Dendritic cell treated with granulocyte-macrophage colony-stimulating factor and Interleukin-4, amounts not matched to agents 40 ng/mL and 50 ng/mL, for 4 days (primary cell): ENCODE measurements around the gene VAX1.

ENCODE experiments used
- H3K27ac Mint-ChIP-seq: one replicate; pipeline ENCODE4 v1.8.0; 2022; ENCODE audit warnings: mild to moderate bottlenecking, mixed read lengths
- H3K27me3 Mint-ChIP-seq: one replicate; pipeline ENCODE4 v1.8.0; 2022; ENCODE audit warnings: mild to moderate bottlenecking, mixed read lengths
- H3K36me3 Mint-ChIP-seq: one replicate; pipeline ENCODE4 v1.8.0; 2022; ENCODE audit warnings: low read depth, mixed read lengths
- H3K4me1 Mint-ChIP-seq: one replicate; pipeline ENCODE4 v1.8.0; 2022; ENCODE audit warnings: low read depth, mixed read lengths
- H3K4me3 Mint-ChIP-seq: one replicate; pipeline ENCODE4 v1.8.0; 2022; ENCODE audit warnings: mild to moderate bottlenecking, moderate library complexity, mixed read lengths
- H3K9me3 Mint-ChIP-seq: one replicate; pipeline ENCODE4 v1.8.0; 2022; ENCODE audit warnings: mixed read lengths
- intact Hi-C: fragments of 100-400 bp; cut with micrococcal nuclease; formaldehyde crosslinking; loops from one replicate; pipeline ENCODE4 v1.15.0; 2022

The VAX1 gene

DNA sequence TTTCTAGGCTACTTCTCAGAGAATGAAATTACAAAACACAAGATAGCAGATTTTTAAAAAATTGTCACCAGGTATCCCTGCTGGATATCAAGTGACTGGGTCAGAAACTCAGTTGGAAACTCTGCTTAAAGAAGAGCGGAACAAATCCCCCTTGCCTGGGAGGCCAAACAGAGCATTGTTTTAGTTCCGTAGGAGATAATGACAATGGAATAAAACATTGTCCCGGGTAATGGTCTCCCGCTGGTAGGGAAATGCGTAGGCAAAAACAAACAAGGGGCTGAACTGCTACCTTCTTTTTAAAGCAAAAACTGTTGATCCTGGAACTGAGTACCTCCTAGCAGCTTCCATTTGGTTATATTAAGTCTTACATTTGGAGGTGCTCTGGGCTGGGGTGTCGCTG lies 21.3 kb upstream of the VAX1 start:
- Mint-ChIP-seq H3K27me3 (peaks cover 91% of the 10 kb centered on the region), H3K27ac (no peak overlapping the region)

DNA sequence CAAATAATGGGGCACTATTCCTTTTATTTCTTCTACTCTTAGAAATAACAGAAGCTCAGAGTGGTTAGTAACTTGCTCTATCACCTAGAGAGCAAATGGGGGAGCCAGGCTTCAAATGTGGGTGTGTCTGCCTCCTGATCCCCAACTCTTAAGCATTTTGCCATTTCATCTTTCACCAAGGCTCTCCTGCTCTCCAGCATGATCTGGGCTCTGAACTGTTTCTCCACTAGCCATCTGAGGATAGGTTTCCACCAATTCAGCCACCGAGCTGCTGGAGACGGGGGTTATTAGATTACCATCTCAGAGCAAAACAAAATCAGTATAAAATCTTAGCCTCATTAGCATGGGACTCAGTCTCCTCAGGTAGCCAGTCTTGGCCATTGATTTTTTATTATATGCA lies 20.2 kb upstream of the VAX1 start:
- Mint-ChIP-seq H3K27ac (no peak overlapping the region), H3K27me3 (peaks cover 91% of the 10 kb centered on the region)
- intact Hi-C loops, result no loop called here

More for the DNA sequence above, 21.3 kb upstream of the VAX1 start:
- Mint-ChIP-seq H3K36me3 (no peaks in the 10 kb centered on the region), H3K4me3 (no peak overlapping the region), H3K9me3 (no peaks in the 10 kb centered on the region), H3K4me1 (peaks cover 15% of the 10 kb centered on the region)
- intact Hi-C loops, result no loop called here

DNA sequence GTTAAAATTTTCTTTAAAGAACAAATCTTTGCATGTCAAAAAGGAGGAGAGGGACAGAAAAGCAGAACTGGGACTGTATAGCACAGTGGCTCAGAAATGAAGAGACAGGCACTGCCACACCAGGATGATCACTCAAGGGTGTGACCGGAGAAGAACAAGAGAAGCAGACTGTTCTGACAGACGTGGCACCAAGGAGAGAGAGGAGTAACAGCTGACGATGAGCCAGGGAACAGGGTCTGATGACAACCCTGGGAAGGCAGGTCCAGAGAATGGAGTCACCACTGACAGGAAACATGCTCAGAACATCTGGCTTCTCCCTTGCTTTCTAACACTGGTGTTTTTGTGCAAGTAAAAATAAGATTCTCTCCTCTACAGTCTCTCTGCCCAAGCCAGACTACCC lies 14.6 kb upstream of the VAX1 start:
- intact Hi-C loops, result no loop called here
- Mint-ChIP-seq H3K27ac (no peak overlapping the region), H3K9me3 (no peaks in the 10 kb centered on the region), H3K27me3 (peaks cover 89% of the 10 kb centered on the region), H3K4me3 (no peak overlapping the region), H3K4me1 (no peaks in the 10 kb centered on the region), H3K36me3 (no peaks in the 10 kb centered on the region)

More for the DNA sequence above, 20.2 kb upstream of the VAX1 start:
- H3K36me3 Mint-ChIP-seq, result no peaks in the 10 kb centered on the region
- peaks cover 10% of the 10 kb centered on the region for H3K4me1 Mint-ChIP-seq
- no peak overlapping the region for H3K4me3 Mint-ChIP-seq
- H3K9me3 Mint-ChIP-seq, result no peaks in the 10 kb centered on the region

DNA sequence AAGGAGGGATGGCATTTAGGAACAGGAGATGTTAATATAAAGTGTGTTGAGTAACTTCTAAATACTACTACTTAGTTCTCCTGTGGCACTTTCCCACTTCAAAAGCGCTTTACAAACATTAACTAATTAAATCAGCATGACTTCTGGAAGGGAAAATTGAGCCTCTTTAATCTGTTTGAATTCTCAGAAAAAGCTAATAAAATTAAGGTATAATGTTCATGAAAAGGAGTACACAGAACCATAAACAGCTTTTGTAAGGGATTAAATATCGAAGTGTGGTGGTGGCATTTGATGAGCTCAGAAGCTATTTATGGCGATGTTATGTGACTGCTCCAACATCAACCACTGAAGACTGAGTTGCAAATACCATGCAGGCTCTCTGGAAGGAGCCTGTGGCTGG lies 10.2 kb upstream of the VAX1 start:
- Mint-ChIP-seq H3K4me1 (no peaks in the 10 kb centered on the region), H3K27ac (no peak overlapping the region), H3K4me3 (no peak overlapping the region), H3K27me3 (peaks cover 83% of the 10 kb centered on the region), H3K36me3 (no peaks in the 10 kb centered on the region), H3K9me3 (no peaks in the 10 kb centered on the region)
- intact Hi-C loops, result no loop called here

DNA sequence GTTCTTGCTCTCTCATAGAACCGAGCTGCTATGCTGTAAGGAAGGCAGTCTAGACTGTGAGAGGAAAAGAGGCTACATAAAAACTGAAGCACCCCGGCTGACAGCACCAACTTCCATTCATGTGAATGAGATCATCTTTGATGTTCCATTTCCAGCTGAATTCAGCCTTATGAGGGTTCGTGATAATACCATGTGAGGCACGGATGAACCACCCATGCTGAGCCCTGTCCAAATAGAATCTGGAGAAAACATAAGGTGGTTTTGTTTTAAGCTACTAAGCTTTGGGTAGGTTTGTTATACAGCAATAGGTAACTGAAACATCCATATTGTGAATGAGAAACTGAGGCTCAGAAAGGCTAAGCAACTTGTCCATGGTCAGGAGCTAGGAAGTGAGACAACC lies 6.9 kb upstream of the VAX1 start:
- intact Hi-C loops, result no loop called here
- H3K36me3 Mint-ChIP-seq, result no peaks in the 10 kb centered on the region
- no peaks in the 10 kb centered on the region for H3K9me3 Mint-ChIP-seq
- peaks cover 86% of the 10 kb centered on the region for H3K27me3 Mint-ChIP-seq
- no peak overlapping the region for H3K4me3 Mint-ChIP-seq
- H3K27ac Mint-ChIP-seq, result no peak overlapping the region
- peaks cover 5% of the 10 kb centered on the region for H3K4me1 Mint-ChIP-seq

DNA sequence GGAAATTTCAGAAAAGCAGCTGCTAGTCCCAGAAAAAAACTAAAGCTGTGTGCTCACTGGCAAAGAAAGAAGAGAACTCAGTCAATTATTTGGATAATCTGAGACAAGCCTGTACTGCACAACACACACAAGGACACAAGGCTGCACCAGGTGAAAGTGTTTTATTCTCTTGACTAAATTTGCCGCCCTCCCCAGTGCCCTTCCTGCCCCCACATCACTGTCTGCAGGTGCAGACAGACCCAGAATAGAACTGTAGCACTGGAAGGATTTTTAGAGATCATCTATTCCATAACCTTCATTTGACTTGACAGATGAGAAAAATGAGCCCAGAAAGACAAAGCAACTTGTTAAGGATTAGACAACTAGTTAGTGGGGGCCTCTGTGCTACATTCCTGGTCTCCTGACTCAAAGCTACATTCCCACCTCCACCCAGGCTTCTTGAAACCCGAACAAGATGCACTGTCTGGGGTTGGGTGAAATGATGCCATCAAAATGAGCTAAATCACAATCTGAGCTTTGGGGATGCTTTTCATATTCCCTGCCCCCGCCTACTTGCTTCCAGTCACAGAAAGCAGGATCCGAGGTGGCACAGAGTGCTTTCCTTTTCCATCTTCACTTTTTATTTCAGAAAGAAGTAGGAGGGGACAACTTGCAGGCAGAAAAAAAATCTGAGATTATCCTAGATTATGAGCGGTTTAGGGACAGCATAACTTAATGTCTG lies 5.2 kb upstream of the VAX1 start:
- H3K27ac Mint-ChIP-seq, result no peak overlapping the region
- H3K9me3 Mint-ChIP-seq, result no peaks in the 10 kb centered on the region
- intact Hi-C loops, result no loop called here
- H3K27me3 Mint-ChIP-seq, result peaks cover 87% of the 10 kb centered on the region
- H3K4me1 Mint-ChIP-seq, result peaks cover 19% of the 10 kb centered on the region
- H3K4me3 Mint-ChIP-seq, result no peak overlapping the region
- H3K36me3 Mint-ChIP-seq, result no peaks in the 10 kb centered on the region

DNA sequence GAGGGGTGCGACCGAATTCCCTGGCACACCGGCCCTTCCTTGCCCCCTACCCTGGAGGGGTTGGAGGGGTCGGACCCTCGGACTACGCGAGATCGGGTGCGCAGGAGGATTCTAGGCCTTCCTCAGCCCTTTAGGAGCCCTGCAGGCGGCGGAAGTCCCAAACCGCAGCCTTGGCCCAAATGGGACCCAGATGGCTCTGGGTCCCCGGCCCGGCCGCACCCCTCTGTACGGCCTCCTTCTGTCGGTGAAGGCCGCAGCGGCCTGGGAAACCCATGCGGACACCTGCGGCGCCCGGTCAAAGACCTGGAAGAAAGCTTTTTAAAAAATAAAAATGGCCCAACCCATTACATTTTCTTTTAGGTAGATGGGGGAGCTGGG lies 2.4 kb upstream of the VAX1 start:
- Mint-ChIP-seq H3K4me1 (peaks cover 34% of the 10 kb centered on the region), H3K36me3 (no peaks in the 10 kb centered on the region), H3K27ac (no peak overlapping the region), H3K4me3 (no peak overlapping the region), H3K27me3 (peaks cover 85% of the 10 kb centered on the region), H3K9me3 (no peaks in the 10 kb centered on the region)
- intact Hi-C loops, result no loop called here

DNA sequence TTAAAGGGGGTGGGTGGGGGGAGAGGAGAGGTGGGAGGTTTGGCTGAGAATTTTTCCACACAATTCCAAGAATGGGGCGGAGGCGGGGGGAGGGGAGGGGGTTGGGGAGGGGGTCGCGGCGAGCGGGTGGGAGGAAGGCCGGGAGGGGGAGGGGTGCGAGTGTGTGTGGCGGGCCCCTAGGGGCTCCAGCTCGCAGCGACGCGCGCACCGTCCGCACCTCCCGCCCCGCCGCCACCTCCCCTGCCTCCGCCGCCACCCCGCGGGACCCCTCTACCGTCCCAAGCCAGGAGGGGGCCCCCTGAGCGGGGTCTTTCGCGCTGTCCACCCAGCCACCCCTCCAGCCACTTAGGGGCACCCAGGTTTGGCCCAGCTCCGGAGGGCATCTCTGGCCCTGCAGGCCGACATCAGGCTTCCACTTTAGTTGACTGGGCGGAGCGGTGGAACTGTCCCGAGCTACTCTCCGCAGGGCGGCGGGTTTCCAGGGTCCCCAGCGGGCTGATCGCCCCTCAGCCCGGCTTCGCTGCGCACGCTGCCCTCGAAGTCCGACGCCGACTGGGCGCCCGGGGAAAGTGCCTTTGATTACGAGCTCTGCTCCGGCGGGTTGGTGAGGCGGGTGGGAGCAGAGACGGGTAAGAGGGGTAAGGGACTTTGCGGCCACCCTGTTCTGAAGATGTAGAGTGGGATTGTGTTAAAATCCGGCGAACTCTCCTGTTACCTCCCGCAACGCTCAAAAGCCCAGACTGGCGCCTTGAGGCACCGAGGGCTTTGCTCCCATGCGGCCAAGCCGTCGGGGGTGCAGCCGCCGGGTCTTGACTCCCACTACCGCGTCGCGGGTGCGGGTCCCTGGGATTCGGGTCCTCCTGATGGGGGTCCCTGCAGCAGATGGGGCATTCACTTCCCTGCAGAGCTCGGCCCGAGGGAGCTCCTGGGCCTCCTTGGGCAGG lies 1.8 kb upstream of the VAX1 start:
- intact Hi-C loops, result no loop called here
- no peaks in the 10 kb centered on the region for H3K9me3 Mint-ChIP-seq
- no peak overlapping the region for H3K27ac Mint-ChIP-seq
- no peaks in the 10 kb centered on the region for H3K36me3 Mint-ChIP-seq
- H3K27me3 Mint-ChIP-seq, result peaks cover 88% of the 10 kb centered on the region
- peaks cover 35% of the 10 kb centered on the region for H3K4me1 Mint-ChIP-seq
- H3K4me3 Mint-ChIP-seq, result no peak overlapping the region

DNA sequence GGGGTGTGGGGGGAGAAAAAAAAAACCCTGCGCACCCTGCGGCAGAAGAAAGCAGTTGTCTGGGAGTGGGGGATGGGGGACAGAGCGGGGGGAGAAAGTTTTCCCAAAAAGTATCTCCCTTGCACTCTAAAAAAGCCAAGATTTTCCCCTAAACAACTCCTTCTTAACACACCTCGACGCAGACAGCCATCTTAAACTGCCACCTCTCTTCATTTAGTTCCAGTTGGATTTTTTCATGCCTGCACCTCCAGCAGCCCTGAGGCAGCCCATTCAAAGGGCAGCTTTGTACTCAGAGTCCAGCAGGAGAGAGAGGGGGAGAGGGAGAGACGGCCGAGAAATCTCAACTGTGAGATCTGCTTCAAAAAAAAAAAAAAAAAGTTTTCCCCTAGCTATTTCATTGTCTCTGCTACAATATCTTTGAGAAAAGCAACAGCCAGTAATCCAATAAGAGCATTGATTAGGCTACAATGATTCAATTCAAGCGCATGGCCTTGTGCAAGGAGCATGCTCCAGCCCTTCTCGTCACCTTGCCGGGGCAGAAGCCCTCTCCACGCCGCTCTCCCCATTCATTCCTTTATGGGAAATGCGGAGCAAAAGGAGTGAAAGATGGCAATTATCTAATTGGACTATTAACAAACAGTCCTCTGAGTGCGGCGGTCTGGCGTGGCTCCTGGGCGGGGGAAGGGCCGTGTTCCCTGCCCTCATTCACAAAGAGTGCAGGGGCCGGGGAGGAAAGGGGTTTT lies 939 bp upstream of the VAX1 start:
- intact Hi-C loops, result no loop called here
- H3K4me1 Mint-ChIP-seq, result peaks cover 42% of the 10 kb centered on the region
- no peaks in the 10 kb centered on the region for H3K9me3 Mint-ChIP-seq
- peaks cover 91% of the 10 kb centered on the region for H3K27me3 Mint-ChIP-seq
- H3K27ac Mint-ChIP-seq, result no peak overlapping the region
- no peaks in the 10 kb centered on the region for H3K36me3 Mint-ChIP-seq
- H3K4me3 Mint-ChIP-seq, result no peak overlapping the region

DNA sequence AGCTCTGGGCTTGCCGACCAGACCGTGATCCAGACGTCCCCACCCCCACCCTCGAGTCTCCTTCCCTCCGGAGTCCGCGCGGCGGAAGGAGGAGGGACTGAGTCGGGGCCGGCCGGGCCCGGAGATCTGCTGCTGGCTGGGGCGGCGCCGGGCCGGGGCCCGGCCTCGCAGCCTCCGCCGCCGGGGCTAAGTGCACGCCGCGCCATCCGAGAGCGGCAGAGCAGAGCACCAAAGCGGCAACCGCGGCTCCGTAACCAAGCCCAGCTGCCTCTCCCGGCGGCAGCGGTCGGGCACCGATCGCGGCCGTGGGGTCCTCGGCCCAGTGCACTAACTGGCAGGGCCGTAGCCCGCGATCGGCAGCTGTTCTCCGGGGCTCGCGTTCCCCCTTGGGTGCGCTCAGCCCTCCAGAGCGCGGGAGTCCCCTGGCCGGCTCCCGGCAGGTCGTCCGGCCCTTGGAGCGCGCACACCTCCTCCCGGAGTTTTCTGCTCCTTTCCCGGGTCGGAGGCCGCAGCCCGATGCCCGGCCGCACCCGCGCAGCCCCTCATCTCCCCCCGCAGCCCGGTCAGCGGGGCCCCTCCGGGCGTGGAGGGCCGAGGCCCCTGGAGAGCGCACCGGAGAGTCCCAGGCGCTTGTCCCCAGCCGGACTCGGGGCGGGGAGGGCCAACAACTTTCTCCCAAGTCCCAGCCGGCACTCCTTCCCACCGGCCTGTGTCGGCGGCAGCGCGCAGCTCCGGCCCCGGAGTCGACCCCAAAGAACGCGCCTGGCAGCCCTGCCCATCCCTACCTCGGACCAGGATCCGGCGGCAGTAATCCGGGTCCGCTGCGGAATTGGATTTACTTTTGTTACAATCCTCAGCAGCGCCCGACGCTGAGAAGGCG lies 799 bp downstream of the VAX1 start:
- peak overlapping the region; percentile 72 for H3K4me3 Mint-ChIP-seq
- no peak overlapping the region for H3K27ac Mint-ChIP-seq
- H3K4me1 Mint-ChIP-seq, result peaks cover 59% of the 10 kb centered on the region
- H3K36me3 Mint-ChIP-seq, result no peaks in the 10 kb centered on the region
- H3K27me3 Mint-ChIP-seq, result peaks cover 91% of the 10 kb centered on the region
- intact Hi-C loops, result no loop called here
- no peaks in the 10 kb centered on the region for H3K9me3 Mint-ChIP-seq

DNA sequence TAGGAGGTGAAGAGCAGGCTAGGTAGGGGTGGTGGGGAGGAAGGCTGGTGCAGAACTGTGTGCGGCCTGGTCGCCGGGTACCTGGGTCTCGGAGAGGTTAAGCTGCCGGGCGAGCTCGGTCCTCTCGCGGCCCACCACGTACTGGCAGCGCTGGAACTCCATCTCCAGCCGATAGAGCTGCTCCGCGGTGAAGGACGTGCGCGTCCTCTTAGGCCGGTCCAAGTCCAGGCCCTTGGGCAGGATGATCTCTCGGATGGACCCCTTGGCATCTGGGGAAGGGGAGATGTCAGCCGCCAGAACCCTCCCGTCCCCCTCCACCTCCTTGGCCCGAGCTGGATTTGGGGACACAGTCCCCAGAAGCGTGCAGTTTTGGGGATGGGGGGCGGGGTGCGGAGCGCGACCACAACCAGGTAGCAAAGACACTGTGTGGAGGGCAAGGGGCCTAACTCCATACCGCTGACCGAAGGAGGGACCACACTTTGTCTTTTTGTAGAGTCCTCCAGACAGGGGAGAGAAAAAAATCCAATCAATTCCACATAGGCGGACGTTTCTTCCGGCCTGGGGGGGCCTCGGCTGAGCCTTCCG lies 1.6 kb downstream of the VAX1 start:
- no peaks in the 10 kb centered on the region for H3K9me3 Mint-ChIP-seq
- H3K27ac Mint-ChIP-seq, result no peak overlapping the region
- intact Hi-C loops, result no loop called here
- H3K36me3 Mint-ChIP-seq, result no peaks in the 10 kb centered on the region
- peaks cover 91% of the 10 kb centered on the region for H3K27me3 Mint-ChIP-seq
- H3K4me3 Mint-ChIP-seq, result no peak overlapping the region
- peaks cover 67% of the 10 kb centered on the region for H3K4me1 Mint-ChIP-seq

DNA sequence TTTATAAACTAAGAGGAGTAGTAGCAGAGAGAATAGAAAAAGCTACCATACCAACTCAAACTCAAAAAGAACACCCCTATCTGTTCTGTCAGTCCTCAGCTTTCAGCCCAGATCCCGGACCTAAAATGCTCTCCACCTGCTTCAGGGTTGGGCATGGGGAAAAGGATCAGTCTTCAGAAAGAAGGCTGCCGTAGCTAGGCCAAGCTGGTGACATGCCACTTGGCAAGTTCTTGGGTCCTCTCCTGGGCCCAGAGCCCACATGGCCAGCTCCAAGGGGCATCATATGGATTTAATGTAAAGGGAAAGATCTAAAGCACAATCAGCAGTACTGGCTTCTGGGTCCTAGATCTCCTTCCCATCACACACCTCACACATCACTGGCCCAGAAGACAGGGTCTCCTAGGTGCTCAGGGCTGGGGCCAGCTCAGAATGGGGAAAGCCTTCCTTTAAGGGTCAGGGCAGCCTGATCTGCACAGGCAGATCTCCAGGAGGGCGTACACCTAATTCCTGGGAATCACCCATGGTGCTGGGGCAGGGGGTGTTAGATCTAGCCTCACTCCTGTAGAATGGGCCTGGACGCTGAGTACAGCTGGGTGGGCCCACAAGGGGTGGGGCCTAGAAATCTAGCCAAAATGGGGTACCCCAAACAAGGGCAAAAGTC lies 2.5 kb downstream of the VAX1 start:
- Mint-ChIP-seq H3K27me3 (peaks cover 91% of the 10 kb centered on the region), H3K4me1 (peaks cover 76% of the 10 kb centered on the region), H3K27ac (no peak overlapping the region), H3K36me3 (no peaks in the 10 kb centered on the region), H3K9me3 (no peaks in the 10 kb centered on the region), H3K4me3 (no peak overlapping the region)
- intact Hi-C loops, result no loop called here

DNA sequence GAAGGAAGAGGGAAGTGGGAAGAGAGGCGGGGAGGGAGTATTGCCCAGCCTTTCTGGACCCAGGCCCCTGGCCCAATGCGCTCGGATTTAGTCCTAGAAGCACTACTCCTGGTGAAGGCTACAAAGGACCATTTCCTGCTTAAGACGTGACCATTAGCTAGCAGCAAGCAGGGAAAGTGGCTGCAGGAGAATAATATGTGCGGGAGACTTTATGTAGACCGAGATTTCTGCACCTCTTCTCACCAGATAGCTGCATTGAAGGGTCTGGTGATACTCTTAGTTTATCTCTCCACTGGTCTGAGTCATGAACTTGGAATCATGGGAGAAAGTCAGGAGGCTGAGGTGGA lies 3.1 kb downstream of the VAX1 start:
- intact Hi-C loops, result no loop called here
- H3K36me3 Mint-ChIP-seq, result no peaks in the 10 kb centered on the region
- H3K9me3 Mint-ChIP-seq, result no peaks in the 10 kb centered on the region
- H3K4me3 Mint-ChIP-seq, result peak overlapping the region; percentile 61
- peaks cover 91% of the 10 kb centered on the region for H3K27me3 Mint-ChIP-seq
- no peak overlapping the region for H3K27ac Mint-ChIP-seq
- peaks cover 71% of the 10 kb centered on the region for H3K4me1 Mint-ChIP-seq
